MCF 10A (cell line): ENCODE results near the gene SYT6. TPM values are rescaled to one million over a fixed set of nuclear protein-coding genes. Genes with fewer than 3 reads are reported as not detected.

Source experiments
- BruUV-seq: library from RNA; stranded (reverse); fragments of 400-500 nt; replicated peaks from 2 replicates; lab custom pipeline; 2021; lab: Mats Ljungman, UMichigan
- CTCF ChIA-PET: fragments of 300-600 bp; sonication (Branson Sonifier 250); formaldehyde crosslinking; extraction: SDS; loops from one replicate; lab custom pipeline; 2021; ENCODE audit warnings: antibody characterized with exemption, inconsistent platforms; lab: Yijun Ruan, JAX
- POLR2A ChIA-PET: fragments of 300-600, 350-650 bp; sonication (Branson Sonifier 250); formaldehyde crosslinking; extraction: SDS; loops from one replicate; lab custom pipeline; 2020; ENCODE audit warnings: antibody characterized with exemption, inconsistent platforms; lab: Yijun Ruan, JAX
- DNase-seq: peaks from one replicate; pipeline ENCODE4 v3.0.0-alpha.2; 2018; ENCODE audit not compliant: unreplicated experiment
- H3K27ac Mint-ChIP-seq: one replicate; pipeline ENCODE4 v1.8.0; 2022; ENCODE audit warnings: mild to moderate bottlenecking, low read depth, mixed read lengths; ENCODE audit not compliant: unreplicated experiment
- H3K27me3 Mint-ChIP-seq: one replicate; pipeline ENCODE4 v1.8.0; 2022; ENCODE audit warnings: mixed read lengths; ENCODE audit not compliant: insufficient read depth, unreplicated experiment
- H3K36me3 Mint-ChIP-seq: one replicate; pipeline ENCODE4 v1.8.0; 2022; ENCODE audit warnings: mild to moderate bottlenecking, moderate library complexity, mixed read lengths; ENCODE audit not compliant: insufficient read depth, unreplicated experiment
- H3K4me1 Mint-ChIP-seq: one replicate; pipeline ENCODE4 v1.8.0; 2022; ENCODE audit warnings: mixed read lengths; ENCODE audit not compliant: insufficient read depth, unreplicated experiment
- H3K4me3 Mint-ChIP-seq: one replicate; pipeline ENCODE4 v1.8.0; 2022; ENCODE audit warnings: mild to moderate bottlenecking, moderate library complexity, mixed read lengths; ENCODE audit not compliant: unreplicated experiment
- H3K9me3 Mint-ChIP-seq: one replicate; pipeline ENCODE4 v1.8.0; 2022; ENCODE audit warnings: mixed read lengths; ENCODE audit not compliant: unreplicated experiment
- CTCF ChIP-seq: fragments of 200-600 bp; IDR thresholded peaks from one replicate; pipeline ENCODE4 v1.8.0; 2022; ENCODE audit warnings: antibody characterized with exemption, mild to moderate bottlenecking; ENCODE audit not compliant: unreplicated experiment
- intact Hi-C: fragments of 100-400 bp; cut with micrococcal nuclease; formaldehyde crosslinking; loops from 2 replicates; pipeline ENCODE4 v1.14.1; 2022
- total RNA-seq: library from RNA; stranded (reverse); gene quantifications from 2 replicates; pipeline ENCODE4 v1.2.3, GENCODE V29; 2022

Gene SYT6
- total RNA-seq, 1 experiment from 2014 or later: not detected

- intact Hi-C loops: no loop called here
- Mint-ChIP-seq H3K27me3 (peaks cover 12% of the 10 kb centered on the region), H3K4me3 (no peak overlapping the region), H3K4me1 (no peaks in the 10 kb centered on the region), H3K36me3 (no peaks in the 10 kb centered on the region), H3K27ac (no peak overlapping the region), H3K9me3 (no peaks in the 10 kb centered on the region)
- TF ChIP-seq CTCF: no peak
- CTCF ChIA-PET: no interaction called here
- DNase-seq: no peak
- POLR2A ChIA-PET: no interaction called here
- BruUV-seq: no TSS peak
Observed at GRCh38 chr1:114177282-114177681, 23.6 kb upstream of the SYT6 start.

- CTCF ChIA-PET: no interaction called here
- Mint-ChIP-seq H3K9me3 (no peaks in the 10 kb centered on the region), H3K27me3 (peaks cover 12% of the 10 kb centered on the region), H3K4me3 (no peak overlapping the region), H3K4me1 (no peaks in the 10 kb centered on the region), H3K36me3 (no peaks in the 10 kb centered on the region), H3K27ac (no peak overlapping the region)
- intact Hi-C loops: no loop called here
- BruUV-seq: no TSS peak
- DNase-seq: no peak
- no peak for TF ChIP-seq CTCF
- POLR2A ChIA-PET: no interaction called here
Observed at GRCh38 chr1:114176366-114176765, 22.7 kb upstream of the SYT6 start.

- BruUV-seq: no TSS peak
- TF ChIP-seq CTCF: no peak
- H3K4me1 Mint-ChIP-seq: no peaks in the 10 kb centered on the region
- ChIA-PET POLR2A (no interaction called here), CTCF (interaction anchor here (1.3 kb wide), 1 partner anchor 9 kb away, joined by 5 read pairs; no protein-coding TSS in a partner anchor)
- intact Hi-C loops: no loop called here
- no peaks in the 10 kb centered on the region for H3K9me3 Mint-ChIP-seq
- DNase-seq: no peak
- H3K36me3 Mint-ChIP-seq: no peaks in the 10 kb centered on the region
- H3K27ac Mint-ChIP-seq: no peak overlapping the region
- H3K4me3 Mint-ChIP-seq: no peak overlapping the region
- H3K27me3 Mint-ChIP-seq: peaks cover under 1% of the 10 kb centered on the region
Observed at GRCh38 chr1:114173680-114174079, 20.0 kb upstream of the SYT6 start.

- intact Hi-C loops: no loop called here
- POLR2A ChIA-PET: no interaction called here
- CTCF ChIA-PET: interaction anchor here (0.6 kb wide), 1 partner anchor 1421 kb away, joined by 4 read pairs; no protein-coding TSS in a partner anchor
- H3K4me3 Mint-ChIP-seq: no peak overlapping the region
- no peaks in the 10 kb centered on the region for H3K36me3 Mint-ChIP-seq
- H3K9me3 Mint-ChIP-seq: no peaks in the 10 kb centered on the region
- no peak for TF ChIP-seq CTCF
- no peak for DNase-seq
- H3K27me3 Mint-ChIP-seq: peaks cover 21% of the 10 kb centered on the region
- no TSS peak for BruUV-seq
- no peak overlapping the region for H3K27ac Mint-ChIP-seq
- H3K4me1 Mint-ChIP-seq: no peaks in the 10 kb centered on the region
Observed at GRCh38 chr1:114169509-114169908, 15.8 kb upstream of the SYT6 start.
